Measurements from ENCODE around the gene ATP10D. TPM values are rescaled to one million over a fixed set of nuclear protein-coding genes. Genes with fewer than 3 reads are reported as not detected.

Gene ATP10D
- total and polyA plus RNA-seq, 9 of the 15 experiments (the other 6 are each of a cell fraction or from before 2014, with no cell fraction given), result 0.10 to 0.36 (median 0.19) TPM; not detected in 1

DNA sequence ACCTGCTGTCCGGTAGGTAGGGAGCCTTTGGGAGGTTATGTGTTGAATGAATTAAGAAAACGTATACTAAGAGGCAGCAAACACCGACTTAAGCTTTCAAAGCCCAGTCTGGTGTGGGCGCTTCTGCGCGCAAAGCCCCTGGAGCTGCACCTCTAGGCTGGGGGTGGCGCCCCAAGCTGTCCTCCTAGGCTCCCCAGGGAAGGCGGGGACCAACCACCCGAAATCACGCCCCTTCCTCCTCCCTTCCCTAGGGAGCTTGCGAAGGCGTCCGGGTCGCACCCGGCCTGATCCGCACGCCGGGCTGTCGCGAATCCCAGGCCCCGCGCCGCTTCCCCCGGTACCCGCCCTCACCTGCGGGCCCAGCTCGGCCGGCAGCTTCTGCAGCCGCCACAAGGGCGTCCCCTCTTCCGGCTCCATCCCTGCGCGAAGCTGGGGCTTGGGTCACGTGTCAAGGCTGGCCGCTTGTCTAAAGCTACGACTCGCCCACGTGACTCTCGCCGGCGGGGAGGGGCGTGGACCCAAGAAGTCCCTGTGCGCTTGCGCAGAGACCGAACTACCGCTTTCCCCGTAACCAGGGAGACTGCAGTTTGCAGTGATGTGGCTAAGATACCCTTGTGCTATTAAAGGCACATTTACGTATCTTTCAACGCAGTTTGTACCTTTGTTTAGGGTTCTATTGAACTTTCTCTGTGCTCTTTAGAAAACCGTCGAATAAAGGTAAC, 21.7 kb upstream of the ATP10D start, which contains the start of gene COMMD8 (continued):
- TF ChIP-seq ZNF764 (CRISPR knock-in tag; IDR thresholded peaks at IDR 0.05; ENCODE audit: low read depth) (no peak), ZNF668 (CRISPR knock-in tag; IDR thresholded peaks at IDR 0.05) (no peak), FOS (IDR thresholded peaks at IDR 0.05; ENCODE audit: extremely low read depth, insufficient read length) (peak; percentile 73), CHCHD3 (CRISPR knock-in tag; IDR thresholded peaks at IDR 0.05) (no peak), MTA2 (IDR thresholded peaks at IDR 0.05; ENCODE audit: low read depth) (no peak), ADNP (tag; IDR thresholded peaks at IDR 0.05) (no peak), SMAD1 (IDR thresholded peaks at IDR 0.05; ENCODE audit: low read depth, low read length, partially characterized antibody) (no peak), GABPB2 (CRISPR knock-in tag; conservative IDR thresholded peaks at IDR 0.05) (no peak), HOXB6 (CRISPR knock-in tag; IDR thresholded peaks at IDR 0.05; ENCODE audit: borderline replicate concordance) (no peak), SRSF9 (IDR thresholded peaks at IDR 0.05; ENCODE audit: borderline replicate concordance, low read depth, low read length) (no peak), ZNF23 (CRISPR knock-in tag; IDR thresholded peaks at IDR 0.05) (no peak), HDAC6 (IDR thresholded peaks at IDR 0.05; ENCODE audit: low read depth, low read length) (no peak), SMAD2 (IDR thresholded peaks at IDR 0.05; ENCODE audit: low read depth, low read length) (no peak), JUN (IDR thresholded peaks at IDR 0.05; ENCODE audit: borderline replicate concordance, low read depth, low read length) (no peak), JUN (CRISPR knock-in tag; IDR thresholded peaks at IDR 0.05; ENCODE audit: borderline replicate concordance) (no peak), ZNF263 (CRISPR knock-in tag; IDR thresholded peaks at IDR 0.05; ENCODE audit: borderline replicate concordance) (no peak), NR4A1 (CRISPR knock-in tag; IDR thresholded peaks at IDR 0.05) (no peak), NR4A1 (tag; IDR thresholded peaks at IDR 0.05) (no peak), ETV1 (tag; conservative IDR thresholded peaks at IDR 0.05; ENCODE audit: low read depth) (peak; percentile 77)
- TF ChIP-seq, protein P1, sequence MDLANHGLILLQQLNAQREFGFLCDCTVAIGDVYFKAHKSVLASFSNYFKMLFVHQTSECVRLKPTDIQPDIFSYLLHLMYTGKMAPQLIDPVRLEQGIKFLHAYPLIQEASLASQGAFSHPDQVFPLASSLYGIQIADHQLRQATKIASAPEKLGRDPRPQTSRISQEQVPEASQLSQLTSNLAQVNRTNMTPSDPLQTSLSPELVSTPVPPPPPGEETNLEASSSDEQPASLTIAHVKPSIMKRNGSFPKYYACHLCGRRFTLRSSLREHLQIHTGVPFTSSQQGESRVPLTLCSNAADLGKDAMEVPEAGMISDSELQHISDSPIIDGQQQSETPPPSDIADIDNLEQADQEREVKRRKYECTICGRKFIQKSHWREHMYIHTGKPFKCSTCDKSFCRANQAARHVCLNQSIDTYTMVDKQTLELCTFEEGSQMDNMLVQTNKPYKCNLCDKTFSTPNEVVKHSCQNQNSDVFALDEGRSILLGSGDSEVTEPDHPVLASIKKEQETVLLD (IDR thresholded peaks at IDR 0.05), result peak; percentile 94
- TF ChIP-seq, protein P2, sequence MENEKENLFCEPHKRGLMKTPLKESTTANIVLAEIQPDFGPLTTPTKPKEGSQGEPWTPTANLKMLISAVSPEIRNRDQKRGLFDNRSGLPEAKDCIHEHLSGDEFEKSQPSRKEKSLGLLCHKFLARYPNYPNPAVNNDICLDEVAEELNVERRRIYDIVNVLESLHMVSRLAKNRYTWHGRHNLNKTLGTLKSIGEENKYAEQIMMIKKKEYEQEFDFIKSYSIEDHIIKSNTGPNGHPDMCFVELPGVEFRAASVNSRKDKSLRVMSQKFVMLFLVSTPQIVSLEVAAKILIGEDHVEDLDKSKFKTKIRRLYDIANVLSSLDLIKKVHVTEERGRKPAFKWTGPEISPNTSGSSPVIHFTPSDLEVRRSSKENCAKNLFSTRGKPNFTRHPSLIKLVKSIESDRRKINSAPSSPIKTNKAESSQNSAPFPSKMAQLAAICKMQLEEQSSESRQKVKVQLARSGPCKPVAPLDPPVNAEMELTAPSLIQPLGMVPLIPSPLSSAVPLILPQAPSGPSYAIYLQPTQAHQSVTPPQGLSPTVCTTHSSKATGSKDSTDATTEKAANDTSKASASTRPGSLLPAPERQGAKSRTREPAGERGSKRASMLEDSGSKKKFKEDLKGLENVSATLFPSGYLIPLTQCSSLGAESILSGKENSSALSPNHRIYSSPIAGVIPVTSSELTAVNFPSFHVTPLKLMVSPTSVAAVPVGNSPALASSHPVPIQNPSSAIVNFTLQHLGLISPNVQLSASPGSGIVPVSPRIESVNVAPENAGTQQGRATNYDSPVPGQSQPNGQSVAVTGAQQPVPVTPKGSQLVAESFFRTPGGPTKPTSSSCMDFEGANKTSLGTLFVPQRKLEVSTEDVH (IDR thresholded peaks at IDR 0.05; ENCODE audit: low read depth, partially characterized antibody), result peak; percentile 24
- TF ChIP-seq, protein P3, sequence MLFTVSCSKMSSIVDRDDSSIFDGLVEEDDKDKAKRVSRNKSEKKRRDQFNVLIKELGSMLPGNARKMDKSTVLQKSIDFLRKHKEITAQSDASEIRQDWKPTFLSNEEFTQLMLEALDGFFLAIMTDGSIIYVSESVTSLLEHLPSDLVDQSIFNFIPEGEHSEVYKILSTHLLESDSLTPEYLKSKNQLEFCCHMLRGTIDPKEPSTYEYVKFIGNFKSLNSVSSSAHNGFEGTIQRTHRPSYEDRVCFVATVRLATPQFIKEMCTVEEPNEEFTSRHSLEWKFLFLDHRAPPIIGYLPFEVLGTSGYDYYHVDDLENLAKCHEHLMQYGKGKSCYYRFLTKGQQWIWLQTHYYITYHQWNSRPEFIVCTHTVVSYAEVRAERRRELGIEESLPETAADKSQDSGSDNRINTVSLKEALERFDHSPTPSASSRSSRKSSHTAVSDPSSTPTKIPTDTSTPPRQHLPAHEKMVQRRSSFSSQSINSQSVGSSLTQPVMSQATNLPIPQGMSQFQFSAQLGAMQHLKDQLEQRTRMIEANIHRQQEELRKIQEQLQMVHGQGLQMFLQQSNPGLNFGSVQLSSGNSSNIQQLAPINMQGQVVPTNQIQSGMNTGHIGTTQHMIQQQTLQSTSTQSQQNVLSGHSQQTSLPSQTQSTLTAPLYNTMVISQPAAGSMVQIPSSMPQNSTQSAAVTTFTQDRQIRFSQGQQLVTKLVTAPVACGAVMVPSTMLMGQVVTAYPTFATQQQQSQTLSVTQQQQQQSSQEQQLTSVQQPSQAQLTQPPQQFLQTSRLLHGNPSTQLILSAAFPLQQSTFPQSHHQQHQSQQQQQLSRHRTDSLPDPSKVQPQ (CRISPR knock-in tag; IDR thresholded peaks at IDR 0.05; ENCODE audit: borderline replicate concordance), result peak; percentile 97
